ENCODE measurements around the gene CCDC93. TPM values are rescaled to one million over a fixed set of nuclear protein-coding genes. Genes with fewer than 3 reads are reported as not detected.

Gene CCDC93
- total RNA-seq, 1 donor: 40.5 TPM

DNA sequence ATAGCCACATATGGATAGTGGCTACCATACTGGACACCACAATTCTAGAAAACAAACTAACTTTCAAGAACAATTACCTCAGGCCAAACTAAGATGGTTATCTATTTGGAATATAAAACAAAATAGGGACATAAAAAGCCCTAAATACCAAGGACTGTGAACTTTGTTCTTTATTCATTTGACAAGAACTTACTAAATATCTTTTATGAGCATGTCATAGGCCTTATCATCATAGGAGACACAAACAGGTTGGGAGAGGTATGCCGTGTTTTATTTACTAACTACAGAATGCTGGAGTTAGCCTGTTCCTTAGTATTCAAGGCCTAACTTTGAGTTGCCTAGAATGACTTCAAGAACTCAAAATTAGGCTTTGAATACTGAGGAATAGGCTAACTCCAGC is 32.1 kb downstream of the CCDC93 start:
- DNase-seq (ENCODE audit: insufficient read length, low spot score, missing footprints): no peak
- no peaks in the 10 kb centered on the region for H3K27me3 ChIP-seq (ENCODE audit: insufficient read depth, low read length)
- H3K9me3 ChIP-seq (ENCODE audit: low read depth, low read length): no peaks in the 10 kb centered on the region
- H4K20me1 ChIP-seq (ENCODE audit: insufficient read depth, low read length): no peaks in the 10 kb centered on the region
- no peak overlapping the region for H3K4me3 ChIP-seq (ENCODE audit: insufficient read depth, low read length)
- H3K27ac ChIP-seq (ENCODE audit: low read depth, low read length): peak overlapping the region; percentile 95
- peaks cover 4% of the 10 kb centered on the region for H3K79me2 ChIP-seq (ENCODE audit: insufficient read depth, low read length)
- peaks cover 42% of the 10 kb centered on the region for H3K4me1 ChIP-seq (ENCODE audit: insufficient read depth, low read length)
- H3K36me3 ChIP-seq (ENCODE audit: insufficient read depth, low read length): peaks cover 16% of the 10 kb centered on the region
- H3K4me2 ChIP-seq (ENCODE audit: insufficient read depth, low read length): no peak overlapping the region
- no peak overlapping the region for H2AFZ ChIP-seq (ENCODE audit: low read length)
- TF ChIP-seq, protein P1, sequence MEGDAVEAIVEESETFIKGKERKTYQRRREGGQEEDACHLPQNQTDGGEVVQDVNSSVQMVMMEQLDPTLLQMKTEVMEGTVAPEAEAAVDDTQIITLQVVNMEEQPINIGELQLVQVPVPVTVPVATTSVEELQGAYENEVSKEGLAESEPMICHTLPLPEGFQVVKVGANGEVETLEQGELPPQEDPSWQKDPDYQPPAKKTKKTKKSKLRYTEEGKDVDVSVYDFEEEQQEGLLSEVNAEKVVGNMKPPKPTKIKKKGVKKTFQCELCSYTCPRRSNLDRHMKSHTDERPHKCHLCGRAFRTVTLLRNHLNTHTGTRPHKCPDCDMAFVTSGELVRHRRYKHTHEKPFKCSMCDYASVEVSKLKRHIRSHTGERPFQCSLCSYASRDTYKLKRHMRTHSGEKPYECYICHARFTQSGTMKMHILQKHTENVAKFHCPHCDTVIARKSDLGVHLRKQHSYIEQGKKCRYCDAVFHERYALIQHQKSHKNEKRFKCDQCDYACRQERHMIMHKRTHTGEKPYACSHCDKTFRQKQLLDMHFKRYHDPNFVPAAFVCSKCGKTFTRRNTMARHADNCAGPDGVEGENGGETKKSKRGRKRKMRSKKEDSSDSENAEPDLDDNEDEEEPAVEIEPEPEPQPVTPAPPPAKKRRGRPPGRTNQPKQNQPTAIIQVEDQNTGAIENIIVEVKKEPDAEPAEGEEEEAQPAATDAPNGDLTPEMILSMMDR (IDR thresholded peaks at IDR 0.05; ENCODE audit: extremely low read depth, low read depth, low read length): no peak

DNA sequence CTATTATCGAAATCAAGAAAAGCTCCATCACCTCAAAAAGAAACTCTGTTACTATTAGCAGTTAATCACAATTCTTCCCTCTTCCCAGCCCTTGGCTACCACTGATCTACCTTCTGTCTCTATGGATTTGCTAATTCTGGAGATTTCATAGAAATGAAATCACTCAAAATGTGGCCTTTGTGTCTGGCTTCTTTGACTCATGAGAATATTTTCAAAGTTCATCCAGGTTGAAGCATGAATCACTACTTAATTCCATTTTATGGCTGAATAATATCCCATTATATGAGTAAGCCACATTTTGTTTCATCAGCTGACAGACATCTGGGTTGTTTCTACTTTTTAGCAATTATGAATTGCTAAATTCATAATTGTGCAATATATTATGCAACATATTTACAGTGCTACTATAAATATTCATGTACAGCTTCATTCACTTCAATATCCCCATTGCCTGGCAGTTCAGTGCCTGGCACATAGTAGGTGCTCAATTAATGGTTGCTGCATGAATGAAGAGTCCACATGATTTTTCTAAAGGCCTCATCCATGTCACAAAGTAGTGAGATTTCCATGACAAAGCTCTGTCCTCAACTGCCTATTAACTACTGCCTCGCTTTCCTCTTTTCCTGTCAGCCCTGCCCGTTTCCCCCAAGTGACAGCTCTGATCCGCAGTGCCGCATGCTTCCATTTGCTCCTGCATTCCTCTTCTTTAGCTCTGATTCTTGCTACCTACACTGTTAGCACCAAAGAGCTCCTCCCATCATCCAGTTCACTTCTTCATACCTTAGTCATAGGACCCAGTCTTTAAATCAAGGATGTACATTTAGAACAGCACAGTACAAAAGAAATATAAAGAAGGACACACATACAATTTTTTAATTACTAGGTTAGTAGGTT is 32.8 kb downstream of the CCDC93 start:
- Histone ChIP-seq H3K4me3 (ENCODE audit: insufficient read depth, low read length) (no peak overlapping the region), H3K27me3 (ENCODE audit: insufficient read depth, low read length) (no peaks in the 10 kb centered on the region), H3K79me2 (ENCODE audit: insufficient read depth, low read length) (peaks cover 4% of the 10 kb centered on the region), H3K9me3 (ENCODE audit: low read depth, low read length) (no peaks in the 10 kb centered on the region), H2AFZ (ENCODE audit: low read length) (no peak overlapping the region), H3K4me1 (ENCODE audit: insufficient read depth, low read length) (peaks cover 42% of the 10 kb centered on the region), H3K36me3 (ENCODE audit: insufficient read depth, low read length) (peaks cover 18% of the 10 kb centered on the region), H3K4me2 (ENCODE audit: insufficient read depth, low read length) (peak overlapping the region; percentile 59), H4K20me1 (ENCODE audit: insufficient read depth, low read length) (no peaks in the 10 kb centered on the region), H3K27ac (ENCODE audit: low read depth, low read length) (peak overlapping the region; percentile 95)
- DNase-seq (ENCODE audit: insufficient read length, low spot score, missing footprints): peak; percentile 71
- TF ChIP-seq, protein P1 (IDR thresholded peaks at IDR 0.05; ENCODE audit: extremely low read depth, low read depth, low read length): no peak

DNA sequence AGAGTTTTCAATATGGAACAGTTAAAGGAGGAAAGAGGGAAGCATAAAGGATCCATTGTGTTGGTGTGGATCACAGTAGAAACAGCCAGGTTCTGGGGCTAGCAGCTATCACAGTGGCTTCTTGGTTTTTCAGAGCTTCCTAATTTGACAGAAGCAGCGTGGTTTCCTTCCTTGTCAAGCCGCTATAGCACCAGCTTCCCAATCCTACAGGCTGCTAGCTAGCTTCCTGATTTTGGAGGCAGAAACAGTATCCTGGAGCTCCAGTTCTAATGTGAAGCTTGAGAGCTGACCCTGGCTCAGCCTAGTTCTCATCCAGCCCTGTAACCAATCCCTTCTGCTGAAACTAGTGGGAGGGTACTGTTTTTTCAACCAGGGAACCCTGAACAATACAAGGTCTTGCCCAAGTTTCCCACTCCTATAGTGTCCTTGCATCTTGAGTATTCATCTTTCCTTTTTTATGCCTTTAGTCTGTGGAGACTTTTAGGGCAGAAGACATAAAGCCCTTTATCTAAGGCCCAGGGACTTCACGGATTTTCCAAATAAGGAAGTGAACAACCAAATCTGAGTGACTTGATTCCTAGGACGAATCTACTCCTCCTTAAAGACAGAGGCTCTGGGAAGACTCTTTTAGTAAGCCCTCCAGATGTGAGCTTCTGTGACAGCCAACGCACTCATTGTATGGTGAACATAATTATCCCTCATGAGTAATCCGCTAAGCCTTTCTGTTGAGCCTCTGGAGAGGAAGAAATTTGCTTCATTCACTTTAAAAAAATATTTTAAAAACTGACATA is 33.8 kb downstream of the CCDC93 start:
- DNase-seq (ENCODE audit: insufficient read length, low spot score, missing footprints): peak; percentile 84
- Histone ChIP-seq H3K27me3 (ENCODE audit: insufficient read depth, low read length) (no peaks in the 10 kb centered on the region), H3K4me3 (ENCODE audit: insufficient read depth, low read length) (peak overlapping the region; percentile 2), H3K27ac (ENCODE audit: low read depth, low read length) (peak overlapping the region; percentile 95), H3K9me3 (ENCODE audit: low read depth, low read length) (no peaks in the 10 kb centered on the region), H3K4me2 (ENCODE audit: insufficient read depth, low read length) (peak overlapping the region; percentile 59), H3K79me2 (ENCODE audit: insufficient read depth, low read length) (peaks cover 4% of the 10 kb centered on the region), H2AFZ (ENCODE audit: low read length) (peak overlapping the region; percentile 37), H3K4me1 (ENCODE audit: insufficient read depth, low read length) (peaks cover 42% of the 10 kb centered on the region), H3K36me3 (ENCODE audit: insufficient read depth, low read length) (peaks cover 22% of the 10 kb centered on the region), H4K20me1 (ENCODE audit: insufficient read depth, low read length) (no peaks in the 10 kb centered on the region)
- TF ChIP-seq, protein P1 (IDR thresholded peaks at IDR 0.05; ENCODE audit: extremely low read depth, low read depth, low read length): no peak

DNA sequence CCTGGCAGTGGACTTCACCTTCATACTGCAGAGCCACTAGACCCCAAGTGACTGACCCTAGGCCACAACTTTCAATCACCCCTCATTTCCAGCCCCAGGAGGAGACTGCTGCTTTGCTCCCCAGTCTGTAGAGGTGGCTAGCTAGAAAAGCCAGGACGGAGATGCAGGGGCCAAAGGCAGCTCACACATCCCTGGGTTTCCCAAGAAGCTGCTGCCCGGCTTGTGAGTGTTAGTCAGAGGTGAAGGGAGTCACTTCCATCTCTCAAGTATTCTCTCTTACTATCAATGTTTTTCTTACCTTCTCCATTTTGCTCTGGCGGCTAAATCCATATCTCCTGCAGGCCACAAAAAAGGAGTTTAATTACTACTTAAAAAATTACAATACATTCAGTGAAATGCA is 36.2 kb downstream of the CCDC93 start:
- no peaks in the 10 kb centered on the region for H4K20me1 ChIP-seq (ENCODE audit: insufficient read depth, low read length)
- H3K4me2 ChIP-seq (ENCODE audit: insufficient read depth, low read length): no peak overlapping the region
- H3K27me3 ChIP-seq (ENCODE audit: insufficient read depth, low read length): no peaks in the 10 kb centered on the region
- H2AFZ ChIP-seq (ENCODE audit: low read length): no peak overlapping the region
- no peaks in the 10 kb centered on the region for H3K9me3 ChIP-seq (ENCODE audit: low read depth, low read length)
- H3K4me3 ChIP-seq (ENCODE audit: insufficient read depth, low read length): no peak overlapping the region
- H3K27ac ChIP-seq (ENCODE audit: low read depth, low read length): peak overlapping the region; percentile 47
- H3K36me3 ChIP-seq (ENCODE audit: insufficient read depth, low read length): peaks cover 35% of the 10 kb centered on the region
- TF ChIP-seq, protein P1 (IDR thresholded peaks at IDR 0.05; ENCODE audit: extremely low read depth, low read depth, low read length): no peak
- peak; percentile 75 for DNase-seq (ENCODE audit: insufficient read length, low spot score, missing footprints)
- peaks cover 43% of the 10 kb centered on the region for H3K4me1 ChIP-seq (ENCODE audit: insufficient read depth, low read length)
- H3K79me2 ChIP-seq (ENCODE audit: insufficient read depth, low read length): peaks cover 4% of the 10 kb centered on the region

Data from osteoblast (primary cell).